ENCODE data around the gene CRYBG1.

GRCh38 chr6:106446287-106446885 lies 85.9 kb downstream of the CRYBG1 start:
- no peak for TF ChIP-seq POLR2A (IDR thresholded peaks at IDR 0.05; ENCODE audit: low read depth, low read length)
- TF ChIP-seq CTCF (IDR thresholded peaks at IDR 0.05; ENCODE audit: extremely low read depth in 1 of 2, insufficient read depth in 1 of 2, low read depth in 1 of 2, low read length in 2 of 2), result no peak
- TF ChIP-seq POLR2AphosphoS5 (IDR thresholded peaks at IDR 0.05; ENCODE audit: insufficient read depth, low read depth, low read length), result no peak
